ENCODE results near the gene GFY. TPM values are rescaled to one million over a fixed set of nuclear protein-coding genes. Genes with fewer than 3 reads are reported as not detected.

GFY gene
- polyA plus RNA-seq, 3 donors from 2014 or later, result not detected

DNA sequence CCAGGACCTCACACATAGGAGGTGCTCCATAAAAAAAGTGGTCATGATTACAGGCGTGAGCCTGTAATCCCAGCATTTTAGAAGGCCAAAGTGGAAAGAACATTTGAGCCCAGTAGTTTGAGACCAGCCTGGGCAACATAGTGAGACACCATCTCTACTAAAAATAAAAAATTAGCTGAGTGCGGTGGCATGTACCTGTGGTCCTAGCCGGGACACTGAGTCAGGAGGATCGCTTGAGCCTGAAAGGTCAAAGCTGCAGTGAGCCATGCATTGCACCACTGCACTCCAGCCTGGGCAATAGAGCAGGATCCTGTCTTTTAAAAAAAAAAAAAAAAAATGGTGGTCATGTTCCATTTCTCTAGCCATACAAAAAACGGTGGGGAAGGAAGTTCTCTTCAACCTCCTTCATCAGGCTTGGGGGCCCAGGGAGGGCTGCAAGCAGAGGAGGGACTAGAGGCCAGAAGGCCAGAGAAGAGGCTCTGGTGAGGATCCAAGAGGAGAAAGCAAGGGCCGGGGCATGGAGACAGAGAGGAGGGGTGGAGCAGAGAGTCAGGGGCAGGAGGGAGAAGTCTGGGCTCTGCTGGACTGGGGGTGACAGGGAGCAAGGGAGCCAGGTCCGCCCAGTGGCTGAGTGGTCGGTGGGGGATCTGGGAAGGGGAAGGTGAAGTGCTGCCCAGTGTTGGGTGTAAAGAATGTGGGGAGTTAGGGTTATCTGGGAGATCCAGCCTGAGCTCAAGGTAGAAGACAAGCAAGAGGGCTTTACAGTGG lies 28.3 kb upstream of the GFY start:
- DNase-seq, result no peak
- H3K27ac Mint-ChIP-seq, result no peak overlapping the region
- H3K36me3 Mint-ChIP-seq, result no peaks in the 10 kb centered on the region
- H3K4me1 Mint-ChIP-seq, result peaks cover 4 to 5% of the 10 kb centered on the region in 2 donors
- no peaks in the 10 kb centered on the region for H3K9me3 Mint-ChIP-seq
- peaks cover 0 to 11% (median 2%) of the 10 kb centered on the region in 3 donors for H3K27me3 Mint-ChIP-seq (ENCODE audit: low read depth in 3 of 3)
- no peak overlapping the region for H3K4me3 Mint-ChIP-seq

GRCh38 chr19:49398001-49398615 lies 27.1 kb upstream of the GFY start:
- H3K4me3 Mint-ChIP-seq, result no peak overlapping the region
- H3K9me3 Mint-ChIP-seq, result no peaks in the 10 kb centered on the region
- H3K27me3 Mint-ChIP-seq (ENCODE audit: low read depth in 3 of 3), result peaks cover 0 to 8% (median 2%) of the 10 kb centered on the region in 3 donors
- no peak overlapping the region for H3K27ac Mint-ChIP-seq
- no peak for DNase-seq
- no peaks in the 10 kb centered on the region for H3K4me1 Mint-ChIP-seq
- no peaks in the 10 kb centered on the region for H3K36me3 Mint-ChIP-seq

DNA sequence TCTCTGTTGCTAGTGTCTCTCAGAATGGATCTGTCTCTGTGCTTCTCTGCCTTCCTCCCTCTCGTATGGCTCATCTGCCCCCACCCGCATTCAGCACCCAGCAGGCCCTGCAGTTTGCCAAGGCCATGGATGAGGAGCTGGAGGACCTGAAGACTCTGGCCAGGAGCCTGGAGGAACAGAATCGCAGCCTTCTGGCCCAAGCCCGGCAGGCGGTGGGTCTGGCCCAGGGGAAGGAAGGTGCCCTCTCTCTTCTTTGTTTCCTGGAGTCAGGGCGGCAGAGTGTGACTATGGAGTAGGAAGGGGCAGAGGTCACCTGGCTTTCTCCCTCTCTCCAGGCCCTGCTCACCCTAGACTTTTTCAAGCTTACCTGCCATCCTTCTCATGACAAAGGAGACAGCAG lies 26.3 kb upstream of the GFY start:
- no peaks in the 10 kb centered on the region for H3K4me1 Mint-ChIP-seq
- no peak overlapping the region for H3K27ac Mint-ChIP-seq
- no peak for DNase-seq
- peaks cover 0 to 7% (median 2%) of the 10 kb centered on the region in 3 donors for H3K27me3 Mint-ChIP-seq (ENCODE audit: low read depth in 3 of 3)
- H3K36me3 Mint-ChIP-seq, result no peaks in the 10 kb centered on the region
- no peak overlapping the region for H3K4me3 Mint-ChIP-seq
- no peaks in the 10 kb centered on the region for H3K9me3 Mint-ChIP-seq

GRCh38 chr19:49400029-49400428 lies 25.2 kb upstream of the GFY start:
- no peaks in the 10 kb centered on the region for H3K4me1 Mint-ChIP-seq

DNA sequence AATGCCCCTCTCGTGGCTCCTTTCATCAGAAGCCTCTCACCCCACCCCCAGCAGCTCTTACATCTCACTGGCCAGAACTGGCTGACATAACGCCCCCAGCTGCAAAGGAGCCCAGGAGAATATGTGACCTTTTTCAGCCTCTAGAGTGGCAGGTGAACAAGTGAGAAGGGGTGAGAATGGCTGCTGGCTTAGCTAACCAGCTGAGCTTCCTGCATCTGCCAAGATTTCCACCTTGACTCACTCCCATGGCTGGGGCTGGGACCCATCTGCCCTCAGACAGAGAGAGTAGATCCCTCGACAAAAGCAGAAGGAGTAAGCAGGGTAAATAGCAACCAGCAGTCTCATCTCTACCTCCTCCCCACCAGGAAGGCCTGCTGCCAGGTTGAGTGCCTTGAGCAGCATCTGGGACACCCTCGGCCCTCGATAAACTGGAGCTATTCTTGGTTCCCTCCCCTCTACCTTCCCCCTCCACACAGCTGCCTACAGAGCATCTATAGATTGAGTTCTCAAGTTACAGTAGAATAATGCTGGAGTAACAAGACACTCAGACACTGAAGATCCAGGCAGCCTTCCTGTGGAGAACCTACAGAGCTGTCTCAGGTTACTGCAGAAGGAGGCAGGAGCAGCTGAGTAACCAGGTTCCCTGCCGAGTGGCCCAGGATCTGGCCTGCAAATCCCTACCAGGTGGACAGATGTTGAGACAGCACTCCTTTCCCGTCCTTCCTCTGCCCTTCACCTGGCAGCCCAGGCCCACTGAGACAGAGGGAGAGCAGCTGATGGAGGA lies 21.6 kb upstream of the GFY start:
- H3K27ac Mint-ChIP-seq, result no peak overlapping the region
- peaks cover 0 to 1% (median 0%) of the 10 kb centered on the region in 6 donors for H3K9me3 Mint-ChIP-seq
- H3K4me3 Mint-ChIP-seq, result no peak overlapping the region
- peaks cover 0 to 4% (median 0%) of the 10 kb centered on the region in 3 donors for H3K36me3 Mint-ChIP-seq
- DNase-seq, result no peak
- H3K27me3 Mint-ChIP-seq (ENCODE audit: low read depth in 3 of 3), result peaks cover under 1 to 4% (median 2%) of the 10 kb centered on the region in 3 donors
- peaks cover 0 to under 1% of the 10 kb centered on the region in 2 donors for H3K4me1 Mint-ChIP-seq

More at GRCh38 chr19:49400029-49400428, 25.2 kb upstream of the GFY start:
- Mint-ChIP-seq H3K4me3 (no peak overlapping the region), H3K27ac (no peak overlapping the region), H3K27me3 (ENCODE audit: low read depth in 3 of 3) (peaks cover 0 to 5% (median 2%) of the 10 kb centered on the region in 3 donors), H3K9me3 (no peaks in the 10 kb centered on the region), H3K36me3 (no peaks in the 10 kb centered on the region)
- no peak for DNase-seq

GRCh38 chr19:49407079-49407478 lies 18.1 kb upstream of the GFY start:
- Mint-ChIP-seq H3K36me3 (peaks cover 0 to 4% (median 0%) of the 10 kb centered on the region in 3 donors), H3K27me3 (ENCODE audit: low read depth in 3 of 3) (peaks cover 3 to 10% (median 4%) of the 10 kb centered on the region in 3 donors), H3K4me3 (no peak overlapping the region), H3K27ac (no peak overlapping the region), H3K9me3 (peaks cover 0 to 1% (median 0%) of the 10 kb centered on the region in 6 donors), H3K4me1 (peaks cover 12 to 14% of the 10 kb centered on the region in 2 donors)
- DNase-seq, result no peak

- H3K4me3 Mint-ChIP-seq, result no peak overlapping the region
- H3K4me1 Mint-ChIP-seq, result peaks cover 12 to 14% of the 10 kb centered on the region in 2 donors
Observed at GRCh38 chr19:49407482-49408015, 17.6 kb upstream of the GFY start.

GRCh38 chr19:49408816-49409440 lies 16.3 kb upstream of the GFY start:
- peaks cover 12 to 14% of the 10 kb centered on the region in 2 donors for H3K4me1 Mint-ChIP-seq
- H3K4me3 Mint-ChIP-seq, result peak overlapping the region in 1 of 5 donors; percentile 33
- H3K9me3 Mint-ChIP-seq, result peaks cover 0 to 1% (median 0%) of the 10 kb centered on the region in 6 donors
- DNase-seq, result no peak
- peak overlapping the region in 4 of 6 donors; percentile 0 to 79 (median 47) for H3K27ac Mint-ChIP-seq
- peaks cover 4 to 9% (median 8%) of the 10 kb centered on the region in 3 donors for H3K27me3 Mint-ChIP-seq (ENCODE audit: low read depth in 3 of 3)
- H3K36me3 Mint-ChIP-seq, result peaks cover 0 to 4% (median 0%) of the 10 kb centered on the region in 3 donors

More at GRCh38 chr19:49407482-49408015, 17.6 kb upstream of the GFY start:
- Mint-ChIP-seq H3K36me3 (peaks cover 0 to 4% (median 0%) of the 10 kb centered on the region in 3 donors), H3K27ac (peak overlapping the region in 2 of 6 donors; percentile 19 to 42), H3K27me3 (ENCODE audit: low read depth in 3 of 3) (peaks cover 4 to 9% (median 5%) of the 10 kb centered on the region in 3 donors), H3K9me3 (peaks cover 0 to 1% (median 0%) of the 10 kb centered on the region in 6 donors)
- DNase-seq, result no peak

DNA sequence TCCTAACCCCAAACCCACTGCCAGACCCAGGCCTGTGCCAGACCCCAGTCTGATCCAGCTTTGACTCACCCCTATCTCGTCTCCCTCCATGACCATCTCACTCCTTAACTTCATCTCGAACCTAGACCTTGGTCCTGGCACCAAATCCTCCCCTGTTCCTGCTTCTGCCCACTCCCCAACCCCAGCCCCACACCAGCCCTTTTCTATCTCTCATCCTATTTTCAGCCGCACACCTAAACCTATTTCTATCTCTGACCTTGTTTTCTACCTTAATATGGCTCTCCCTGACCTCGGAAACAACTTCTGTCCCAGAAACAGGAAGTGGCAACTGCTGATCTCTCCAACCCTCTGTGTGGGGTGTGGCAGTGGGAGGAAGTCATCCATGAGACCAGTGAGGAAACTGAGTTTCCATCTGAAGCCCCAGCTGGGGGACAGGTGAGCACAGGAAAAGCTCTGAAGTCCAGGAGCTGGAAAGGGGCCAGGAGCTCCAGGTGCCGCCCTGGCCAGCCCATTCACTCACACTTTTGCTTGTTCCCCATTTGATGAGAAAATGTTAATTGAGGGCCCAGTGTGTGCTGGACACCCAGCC lies 15.7 kb upstream of the GFY start:
- H3K36me3 Mint-ChIP-seq, result peaks cover 0 to 4% (median 0%) of the 10 kb centered on the region in 3 donors
- H3K27ac Mint-ChIP-seq, result peak overlapping the region in 5 of 6 donors; percentile 0 to 84 (median 54)
- no peak for DNase-seq
- H3K9me3 Mint-ChIP-seq, result peaks cover 0 to 1% (median 0%) of the 10 kb centered on the region in 6 donors
- H3K27me3 Mint-ChIP-seq (ENCODE audit: low read depth in 3 of 3), result peaks cover 4 to 9% (median 8%) of the 10 kb centered on the region in 3 donors
- H3K4me3 Mint-ChIP-seq, result peak overlapping the region in 3 of 5 donors; percentile 19 to 33 (median 19)
- peaks cover 12 to 14% of the 10 kb centered on the region in 2 donors for H3K4me1 Mint-ChIP-seq

GRCh38 chr19:49411681-49412326 lies 13.4 kb upstream of the GFY start:
- peaks cover 9 to 10% (median 9%) of the 10 kb centered on the region in 3 donors for H3K27me3 Mint-ChIP-seq (ENCODE audit: low read depth in 3 of 3)
- peaks cover 0 to 1% (median 0%) of the 10 kb centered on the region in 6 donors for H3K9me3 Mint-ChIP-seq
- DNase-seq, result no peak
- peaks cover 0 to 4% (median 0%) of the 10 kb centered on the region in 3 donors for H3K36me3 Mint-ChIP-seq
- H3K4me1 Mint-ChIP-seq, result peaks cover 12 to 14% of the 10 kb centered on the region in 2 donors
- no peak overlapping the region for H3K4me3 Mint-ChIP-seq
- peak overlapping the region in 1 of 6 donors; percentile 24 for H3K27ac Mint-ChIP-seq

DNA sequence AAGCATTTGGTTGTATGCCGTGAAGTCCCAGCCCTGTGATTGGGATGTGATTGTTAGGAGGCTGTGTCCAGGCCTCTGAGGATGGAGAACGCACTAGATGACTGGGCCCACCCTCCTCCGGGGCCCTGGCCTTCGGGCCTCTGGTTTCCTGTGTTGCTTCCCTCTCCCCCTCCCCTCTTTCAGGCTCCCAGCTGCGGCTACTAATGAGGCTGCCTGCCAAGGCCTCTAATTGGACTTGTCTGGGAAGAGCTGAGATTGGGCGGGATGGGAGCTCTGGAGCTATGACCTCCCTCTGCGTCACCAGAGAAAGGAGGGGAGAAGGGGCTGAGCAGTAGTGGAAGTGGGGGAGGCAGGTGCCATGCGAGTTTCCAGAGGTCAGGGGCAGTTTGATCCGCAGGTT lies 11.8 kb upstream of the GFY start:
- DNase-seq, result no peak
- H3K4me3 Mint-ChIP-seq, result no peak overlapping the region
- no peak overlapping the region for H3K27ac Mint-ChIP-seq
- H3K4me1 Mint-ChIP-seq, result peaks cover 12 to 14% of the 10 kb centered on the region in 2 donors
- no peaks in the 10 kb centered on the region for H3K36me3 Mint-ChIP-seq
- H3K27me3 Mint-ChIP-seq (ENCODE audit: low read depth in 3 of 3), result peaks cover 9 to 13% (median 11%) of the 10 kb centered on the region in 3 donors
- H3K9me3 Mint-ChIP-seq, result no peaks in the 10 kb centered on the region

DNA sequence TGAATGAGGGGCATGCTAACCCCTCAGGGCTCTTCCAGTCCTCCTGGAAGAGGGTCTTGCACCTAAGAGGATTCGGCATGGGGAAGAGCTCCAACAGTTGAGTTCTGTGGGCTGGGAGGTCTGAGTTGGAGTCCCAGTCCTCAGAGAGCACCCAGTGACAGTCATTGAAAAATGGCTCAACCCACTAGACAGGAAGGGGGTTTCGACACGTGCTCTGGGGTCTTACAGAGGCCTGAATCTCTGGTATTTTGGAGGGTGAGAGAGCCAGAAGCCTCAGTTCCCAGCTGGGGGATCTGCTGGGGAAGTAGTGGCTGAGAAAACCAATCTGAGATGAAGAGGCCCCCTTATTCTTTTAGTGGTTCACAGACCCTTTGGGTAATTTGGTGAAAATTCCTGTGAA lies 10.9 kb upstream of the GFY start:
- no peaks in the 10 kb centered on the region for H3K9me3 Mint-ChIP-seq
- peaks cover 9 to 16% (median 11%) of the 10 kb centered on the region in 3 donors for H3K27me3 Mint-ChIP-seq (ENCODE audit: low read depth in 3 of 3)
- H3K27ac Mint-ChIP-seq, result no peak overlapping the region
- H3K36me3 Mint-ChIP-seq, result no peaks in the 10 kb centered on the region
- H3K4me1 Mint-ChIP-seq, result peaks cover 9% of the 10 kb centered on the region in 2 donors
- H3K4me3 Mint-ChIP-seq, result no peak overlapping the region
- DNase-seq, result no peak
